TTC549 (cell line): ENCODE results near the gene WDR87.
"Not testable (repeated sequence)": the region's sequence is repeated elsewhere in the genome, so short reads cannot be mapped to it uniquely, and the experiment has no call there.

ENCODE experiments used
- FAIRE-seq: peaks from 2 replicates; lab custom pipeline; 2012; peaks lifted over from hg19 to GRCh38; lab: Jason Lieb, UNC

The WDR87 gene

DNA sequence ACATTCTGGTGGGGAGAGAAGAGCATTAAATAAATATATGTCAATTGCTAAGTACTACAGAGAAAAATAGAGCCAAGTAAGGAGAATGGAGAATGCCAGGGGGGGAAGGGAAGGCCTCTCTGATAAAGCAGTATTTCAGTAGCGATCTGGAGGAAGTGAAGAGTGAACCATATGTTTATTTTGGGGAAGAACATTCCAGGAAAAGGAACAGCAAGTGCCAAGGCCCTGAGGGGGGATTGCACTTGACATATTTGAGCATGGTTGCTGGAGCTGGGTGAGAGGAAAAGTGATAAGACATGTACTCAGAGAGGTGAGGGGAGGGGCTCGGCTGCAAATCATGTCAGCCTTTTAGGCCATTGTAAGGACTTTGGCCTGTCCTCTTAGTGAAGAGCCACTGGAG, 30.4 kb downstream of the WDR87 start:
- no peak for FAIRE-seq

DNA sequence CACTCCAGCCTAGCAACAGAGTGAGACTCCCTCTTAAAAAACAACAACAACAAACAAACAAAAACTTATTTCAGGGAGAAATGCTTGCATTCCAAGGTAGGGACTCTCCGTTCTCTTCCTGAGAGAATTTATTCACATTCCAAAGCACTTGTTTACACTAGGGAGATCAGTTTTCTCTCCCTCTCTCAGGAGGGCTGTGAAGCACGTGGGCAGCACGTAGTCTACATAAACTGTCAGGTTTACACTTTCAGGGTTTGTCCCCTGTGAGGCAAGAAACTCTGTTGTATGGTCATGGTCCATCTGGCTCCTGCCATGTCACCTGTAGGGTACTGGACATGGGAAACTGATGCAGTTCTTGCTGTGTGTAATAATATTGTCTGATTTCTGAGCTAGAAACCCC, 31.6 kb downstream of the WDR87 start:
- no peak for FAIRE-seq

DNA sequence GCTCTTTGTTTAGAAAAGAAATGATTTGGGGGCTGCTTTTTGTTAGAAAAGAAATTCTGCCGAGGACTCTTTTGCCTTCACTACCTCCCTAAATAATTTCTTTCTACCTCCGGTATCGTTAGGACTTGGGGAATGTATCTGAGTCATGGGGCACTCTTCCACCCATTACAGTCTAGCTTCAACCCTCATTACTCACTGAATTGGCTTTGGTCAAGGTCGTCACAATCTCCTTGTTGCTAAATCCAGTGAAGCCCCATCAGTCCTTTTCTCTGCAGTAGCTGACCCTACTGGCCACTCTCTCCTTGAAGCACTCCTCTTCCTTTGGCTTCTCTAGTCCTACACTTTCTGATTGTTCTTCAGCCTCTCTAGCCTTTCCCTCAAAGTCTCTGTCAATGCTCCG, 34.0 kb downstream of the WDR87 start:
- FAIRE-seq, result no peak

DNA sequence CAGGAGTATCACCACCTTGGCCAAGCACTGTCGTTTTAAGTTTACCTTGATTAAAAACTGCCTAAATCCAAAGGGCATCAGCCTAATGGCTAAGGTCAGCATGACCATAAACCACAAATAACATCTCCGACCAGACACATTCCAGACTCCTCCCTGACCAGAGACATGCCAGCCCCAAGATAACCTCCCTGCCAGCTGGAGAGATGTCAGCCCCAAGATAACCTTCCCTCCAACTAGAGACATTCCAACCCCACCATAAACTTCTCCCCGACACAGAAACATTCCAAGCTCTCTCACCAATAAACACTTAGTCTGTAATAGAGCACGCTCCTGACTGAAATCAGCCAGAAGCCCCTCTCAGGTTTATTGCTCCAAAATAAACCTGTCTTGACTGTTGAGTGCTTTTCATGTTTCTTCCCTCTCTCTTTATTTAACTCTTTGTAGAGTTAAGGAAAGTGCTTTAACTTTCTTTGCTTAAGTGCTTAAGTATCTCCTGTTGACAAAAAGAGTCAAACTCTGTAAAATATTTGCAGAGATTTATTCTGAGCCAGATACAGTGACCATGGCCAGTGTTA, 36.5 kb downstream of the WDR87 start:
- FAIRE-seq, result no peak

DNA sequence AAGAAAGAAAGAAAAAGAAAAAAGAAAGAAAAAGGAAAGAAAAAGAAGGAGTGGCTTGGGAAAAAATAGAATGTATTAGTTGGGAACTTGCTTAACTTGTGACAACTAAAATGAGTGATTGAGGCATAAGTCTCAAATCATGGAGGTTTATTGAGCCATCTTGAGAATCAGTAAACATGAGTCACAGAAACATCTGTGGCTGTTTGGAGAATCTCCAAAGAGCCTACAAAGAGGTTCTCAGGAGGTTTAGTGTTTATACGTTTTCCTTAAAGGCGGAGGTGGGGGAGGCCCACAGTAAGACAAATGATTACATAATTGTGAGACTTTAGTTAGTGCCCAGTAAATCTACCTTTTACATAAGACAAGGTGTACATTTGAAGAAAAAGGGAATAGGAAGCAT, 38.6 kb downstream of the WDR87 start:
- FAIRE-seq, result no peak

DNA sequence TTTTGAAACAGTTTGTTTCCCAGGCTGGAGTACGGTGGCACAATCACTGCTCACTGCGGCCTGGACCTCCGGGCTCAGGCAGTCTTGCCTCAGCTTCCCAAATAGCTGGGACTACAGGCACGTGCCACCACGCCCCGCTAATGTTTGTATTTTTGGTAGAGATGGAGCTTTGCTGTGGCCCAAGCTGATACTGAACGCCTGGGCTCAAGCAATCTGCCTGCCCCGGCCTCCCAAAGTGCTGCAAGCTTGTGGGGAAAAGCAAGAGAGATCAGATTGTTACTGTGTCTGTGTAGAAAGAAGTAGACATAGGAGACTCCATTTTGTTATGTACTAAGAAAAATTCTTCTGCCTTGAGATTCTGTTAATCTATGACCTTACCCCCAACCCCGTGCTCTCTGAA, 40.5 kb downstream of the WDR87 start:
- not testable (repeated sequence) for FAIRE-seq

DNA sequence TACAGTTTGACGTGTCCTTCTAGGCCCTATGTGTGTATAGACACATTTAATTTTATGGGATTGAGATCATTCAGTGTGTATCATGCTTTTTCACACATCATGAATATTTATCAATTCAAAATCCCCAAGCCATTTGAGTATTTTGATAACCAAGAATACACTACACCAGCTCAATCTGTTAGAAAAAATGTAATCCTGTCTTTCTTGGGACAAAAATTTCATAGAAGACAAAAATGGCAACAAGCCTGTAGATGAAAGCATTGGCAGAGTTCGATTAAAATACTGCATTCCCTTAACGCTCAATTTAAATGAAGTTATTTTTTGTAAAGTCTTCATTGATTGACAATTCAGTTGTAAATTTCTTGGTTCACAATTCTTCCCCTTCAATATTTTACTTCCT, 41.9 kb downstream of the WDR87 start:
- no peak for FAIRE-seq

DNA sequence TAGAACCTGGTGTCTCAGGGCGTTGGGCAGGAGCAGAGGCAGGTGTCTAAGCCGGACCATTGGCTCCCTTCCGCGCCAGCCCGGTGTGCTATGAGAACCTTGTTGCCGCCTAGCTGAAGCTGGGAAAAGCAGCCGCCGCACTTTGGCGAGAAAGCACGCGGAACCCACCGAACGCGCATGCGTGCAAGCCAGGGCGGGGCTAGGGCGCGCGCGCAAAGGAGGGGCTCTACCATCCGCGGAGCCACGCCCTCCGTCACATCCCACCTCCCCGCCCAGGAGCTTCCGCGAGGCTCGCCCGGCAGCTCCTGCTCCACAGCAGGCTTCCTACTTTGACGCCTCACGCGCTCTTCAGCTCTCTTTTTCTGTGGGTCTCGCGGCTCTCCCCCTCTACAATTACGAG, 51.3 kb downstream of the WDR87 start:
- no peak for FAIRE-seq

DNA sequence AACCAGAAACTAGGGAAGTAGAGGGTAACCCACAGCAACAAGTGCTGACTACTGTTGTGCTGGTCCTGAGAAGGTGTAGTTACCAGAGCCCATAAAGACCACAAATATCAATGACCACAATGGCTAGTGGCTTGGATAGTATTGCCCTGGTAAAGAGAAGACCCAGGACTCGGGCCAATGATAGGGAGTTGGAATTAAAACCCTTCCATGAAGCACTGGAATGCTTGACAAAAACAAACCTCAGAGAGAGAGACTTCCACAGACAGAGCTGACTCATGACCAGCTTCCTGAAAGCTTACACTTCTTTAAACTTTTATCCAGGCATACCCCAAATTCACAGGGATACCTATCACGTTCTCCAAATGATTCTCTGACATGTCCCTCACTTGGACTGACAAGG, 60.5 kb downstream of the WDR87 start:
- FAIRE-seq, result no peak
